GM21528 (cell line): Measurements from ENCODE around the gene CD68.

Source experiments
- ATAC-seq: cut with Tn5 transposase; IDR thresholded peaks from one replicate; pipeline ENCODE4 v1.9.1; 2021; ENCODE audit warnings: mild to moderate bottlenecking, moderate library complexity; ENCODE audit not compliant: unreplicated experiment, low FRiP score

CD68 gene, protein sequence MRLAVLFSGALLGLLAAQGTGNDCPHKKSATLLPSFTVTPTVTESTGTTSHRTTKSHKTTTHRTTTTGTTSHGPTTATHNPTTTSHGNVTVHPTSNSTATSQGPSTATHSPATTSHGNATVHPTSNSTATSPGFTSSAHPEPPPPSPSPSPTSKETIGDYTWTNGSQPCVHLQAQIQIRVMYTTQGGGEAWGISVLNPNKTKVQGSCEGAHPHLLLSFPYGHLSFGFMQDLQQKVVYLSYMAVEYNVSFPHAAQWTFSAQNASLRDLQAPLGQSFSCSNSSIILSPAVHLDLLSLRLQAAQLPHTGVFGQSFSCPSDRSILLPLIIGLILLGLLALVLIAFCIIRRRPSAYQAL

DNA sequence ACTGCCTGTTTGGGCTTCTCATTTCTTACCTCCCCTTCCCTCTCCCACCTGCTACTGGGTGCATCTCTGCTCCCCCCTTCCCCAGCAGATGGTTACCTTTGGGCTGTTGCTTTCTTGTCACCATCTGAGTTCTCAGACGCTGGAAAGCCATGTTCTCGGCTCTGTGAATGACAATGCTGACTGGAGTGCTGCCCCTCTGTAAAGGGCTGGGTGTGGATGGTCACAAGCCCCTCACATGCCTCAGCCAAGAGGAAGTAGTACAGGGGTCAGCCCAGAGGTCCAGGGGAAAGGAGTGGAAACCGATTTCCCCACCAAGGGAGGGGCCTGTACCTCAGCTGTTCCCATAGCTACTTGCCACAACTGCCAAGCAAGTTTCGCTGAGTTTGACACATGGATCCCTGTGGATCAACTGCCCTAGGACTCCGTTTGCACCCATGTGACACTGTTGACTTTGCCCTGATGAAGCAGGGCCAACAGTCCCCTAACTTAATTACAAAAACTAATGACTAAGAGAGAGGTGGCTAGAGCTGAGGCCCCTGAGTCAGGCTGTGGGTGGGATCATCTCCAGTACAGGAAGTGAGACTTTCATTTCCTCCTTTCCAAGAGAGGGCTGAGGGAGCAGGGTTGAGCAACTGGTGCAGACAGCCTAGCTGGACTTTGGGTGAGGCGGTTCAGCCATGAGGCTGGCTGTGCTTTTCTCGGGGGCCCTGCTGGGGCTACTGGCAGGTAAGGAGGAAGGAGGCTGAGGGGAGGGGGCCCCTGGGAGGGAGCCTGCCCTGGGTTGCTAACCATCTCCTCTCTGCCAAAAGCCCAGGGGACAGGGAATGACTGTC is at the start of gene CD68:
CD68 (plus strand) TSS at position 638 of the 833 bp plus-strand sequence; CDS start at position 678, 40 bp downstream.
- no peak for ATAC-seq

- no peak for ATAC-seq
Measured at GRCh38 chr17:7530023-7530900, 49.2 kb upstream of the CD68 start.

GRCh38 chr17:7538050-7538449 is 41.4 kb upstream of the CD68 start:
- no peak for ATAC-seq

GRCh38 chr17:7538891-7539545 is 40.4 kb upstream of the CD68 start:
- ATAC-seq, result no peak

- ATAC-seq, result no peak
Measured at GRCh38 chr17:7541074-7541621, 38.3 kb upstream of the CD68 start.

GRCh38 chr17:7544911-7545310 is 34.5 kb upstream of the CD68 start:
- no peak for ATAC-seq

- no peak for ATAC-seq
Measured at GRCh38 chr17:7548585-7549400, 30.6 kb upstream of the CD68 start, which contains the start of gene TNFSF12. Gene TNFSF12 (plus strand): TSS chr17:7549058. CDS start chr17:7549154, 96 bp downstream.

- ATAC-seq, result no peak
Measured at GRCh38 chr17:7549401-7550055, 29.9 kb upstream of the CD68 start.

DNA sequence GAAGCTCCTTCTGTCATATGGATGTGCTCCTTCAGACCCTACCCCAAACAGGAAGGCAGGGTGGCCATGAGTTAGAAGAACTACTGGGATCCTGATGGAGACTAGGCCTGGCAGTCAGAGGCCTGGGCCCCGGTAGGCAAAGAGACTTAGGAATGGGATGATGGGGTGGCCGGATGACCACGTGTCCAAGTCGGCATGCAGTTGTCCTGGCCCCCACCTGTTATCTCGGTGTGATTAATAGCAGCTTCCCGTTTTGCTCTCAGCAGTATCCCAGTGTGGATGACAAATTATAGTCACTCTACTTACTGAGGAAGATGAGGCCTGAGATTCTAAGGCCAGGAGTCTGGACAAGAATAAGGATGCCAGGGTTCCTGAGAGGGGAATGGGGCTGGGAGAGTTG is 29.1 kb upstream of the CD68 start:
- ATAC-seq, result no peak

GRCh38 chr17:7551396-7551795 is 28.0 kb upstream of the CD68 start:
- ATAC-seq, result no peak

DNA sequence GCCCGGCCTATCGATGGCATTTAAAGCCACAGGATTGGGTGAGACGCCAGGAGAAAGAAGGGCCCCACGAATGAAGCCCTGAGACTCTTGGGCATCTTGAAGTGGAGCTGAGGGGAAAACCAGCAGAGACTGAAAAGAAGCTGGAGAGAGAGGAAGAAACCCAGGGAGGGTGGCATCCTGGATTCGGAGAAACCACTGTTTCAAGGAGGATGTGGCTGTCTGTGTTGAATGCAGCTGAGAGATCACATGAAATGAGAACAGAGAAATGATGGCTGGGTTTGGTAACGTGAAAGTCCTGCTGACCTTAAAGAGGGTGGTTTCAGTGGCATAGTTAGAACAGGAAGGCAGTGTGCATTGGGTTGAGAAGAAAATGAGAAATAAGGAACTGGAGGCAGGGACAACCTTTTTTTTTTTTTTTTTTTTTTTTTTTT is 26.8 kb upstream of the CD68 start:
- no peak for ATAC-seq

DNA sequence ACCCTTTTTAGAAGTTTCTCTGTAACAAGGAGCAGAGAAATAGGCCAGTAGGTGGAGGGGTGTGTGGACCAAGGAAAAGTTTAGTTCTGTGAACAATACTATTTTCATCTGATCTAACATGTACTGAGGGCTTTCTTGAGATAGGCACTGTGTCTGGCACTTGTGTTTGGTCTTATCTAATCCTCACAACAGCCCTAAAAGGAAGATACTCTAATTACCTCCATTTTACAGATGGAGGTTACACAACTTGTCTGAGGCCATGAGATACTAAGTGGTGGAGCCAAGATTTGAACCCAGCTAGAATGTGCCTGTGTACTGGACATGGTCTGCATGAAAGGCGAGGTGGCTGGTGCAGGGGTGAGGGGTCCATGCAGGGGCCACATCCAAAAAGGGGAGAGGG is 26.1 kb upstream of the CD68 start:
- ATAC-seq, result no peak

DNA sequence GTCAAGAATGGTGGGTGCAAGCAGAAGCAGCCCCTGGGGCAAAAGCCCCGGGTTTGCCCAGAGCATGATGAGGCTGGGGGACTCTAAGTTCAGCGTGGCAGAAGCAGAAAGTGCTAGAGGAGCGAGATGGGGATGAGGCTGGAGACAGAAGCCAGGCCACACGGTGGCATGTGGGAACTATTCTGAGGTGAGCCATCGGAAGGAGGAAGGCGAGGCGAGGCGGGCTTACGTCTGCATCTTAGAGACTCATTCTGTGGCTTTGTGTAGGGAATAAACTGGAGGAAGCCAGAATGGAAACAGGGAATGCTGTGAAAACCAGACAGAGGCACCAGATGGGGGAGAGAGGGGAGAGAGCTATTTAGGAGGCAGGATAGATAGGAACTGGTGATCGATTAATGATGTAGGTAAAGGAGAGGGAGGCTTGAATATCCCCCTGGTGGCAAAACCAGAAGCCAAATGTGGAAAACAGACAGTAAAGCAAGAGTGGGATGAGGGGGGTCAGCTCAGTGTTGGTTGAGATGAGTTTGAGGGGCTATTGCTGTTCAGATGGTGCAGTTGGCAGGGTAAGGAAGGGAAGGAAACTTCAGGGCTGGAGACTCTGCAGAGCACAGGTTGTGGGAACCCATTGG is 24.0 kb upstream of the CD68 start:
- ATAC-seq, result no peak

- ATAC-seq, result no peak
Measured at GRCh38 chr17:7556627-7557026, 22.8 kb upstream of the CD68 start.

DNA sequence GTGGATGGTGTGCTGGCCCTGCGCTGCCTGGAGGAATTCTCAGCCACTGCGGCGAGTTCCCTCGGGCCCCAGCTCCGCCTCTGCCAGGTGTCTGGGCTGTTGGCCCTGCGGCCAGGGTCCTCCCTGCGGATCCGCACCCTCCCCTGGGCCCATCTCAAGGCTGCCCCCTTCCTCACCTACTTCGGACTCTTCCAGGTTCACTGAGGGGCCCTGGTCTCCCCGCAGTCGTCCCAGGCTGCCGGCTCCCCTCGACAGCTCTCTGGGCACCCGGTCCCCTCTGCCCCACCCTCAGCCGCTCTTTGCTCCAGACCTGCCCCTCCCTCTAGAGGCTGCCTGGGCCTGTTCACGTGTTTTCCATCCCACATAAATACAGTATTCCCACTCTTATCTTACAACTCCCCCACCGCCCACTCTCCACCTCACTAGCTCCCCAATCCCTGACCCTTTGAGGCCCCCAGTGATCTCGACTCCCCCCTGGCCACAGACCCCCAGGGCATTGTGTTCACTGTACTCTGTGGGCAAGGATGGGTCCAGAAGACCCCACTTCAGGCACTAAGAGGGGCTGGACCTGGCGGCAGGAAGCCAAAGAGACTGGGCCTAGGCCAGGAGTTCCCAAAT is 22.2 kb upstream of the CD68 start:
- ATAC-seq, result no peak

GRCh38 chr17:7557775-7558543 is 21.5 kb upstream of the CD68 start:
- ATAC-seq, result no peak
